Measurements from ENCODE around the gene ITM2A. TPM values are rescaled to one million over a fixed set of nuclear protein-coding genes. Genes with fewer than 3 reads are reported as not detected.

The ITM2A gene
- total RNA-seq, 2 donors from 2014 or later, result 24.8 to 40.8 TPM

DNA sequence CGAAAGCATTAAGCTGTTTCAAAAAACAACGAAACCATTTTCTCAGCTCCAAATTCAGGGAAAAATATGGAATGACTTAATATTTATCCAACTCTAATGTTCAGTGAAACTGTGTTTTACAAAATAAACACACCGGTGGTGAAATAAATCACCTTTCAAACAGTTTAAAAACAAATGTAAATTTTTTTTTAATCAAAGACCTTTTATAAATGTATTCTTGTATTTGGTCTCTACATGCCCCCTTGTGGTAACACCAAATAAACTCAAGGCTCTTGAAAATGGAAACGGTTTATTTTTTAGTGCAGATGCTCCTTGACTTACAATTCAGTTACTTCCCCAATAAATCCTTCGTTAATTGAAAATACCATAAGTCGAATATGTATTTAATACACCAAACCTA, 45.8 kb upstream of the ITM2A start:
- TF ChIP-seq, protein P1, sequence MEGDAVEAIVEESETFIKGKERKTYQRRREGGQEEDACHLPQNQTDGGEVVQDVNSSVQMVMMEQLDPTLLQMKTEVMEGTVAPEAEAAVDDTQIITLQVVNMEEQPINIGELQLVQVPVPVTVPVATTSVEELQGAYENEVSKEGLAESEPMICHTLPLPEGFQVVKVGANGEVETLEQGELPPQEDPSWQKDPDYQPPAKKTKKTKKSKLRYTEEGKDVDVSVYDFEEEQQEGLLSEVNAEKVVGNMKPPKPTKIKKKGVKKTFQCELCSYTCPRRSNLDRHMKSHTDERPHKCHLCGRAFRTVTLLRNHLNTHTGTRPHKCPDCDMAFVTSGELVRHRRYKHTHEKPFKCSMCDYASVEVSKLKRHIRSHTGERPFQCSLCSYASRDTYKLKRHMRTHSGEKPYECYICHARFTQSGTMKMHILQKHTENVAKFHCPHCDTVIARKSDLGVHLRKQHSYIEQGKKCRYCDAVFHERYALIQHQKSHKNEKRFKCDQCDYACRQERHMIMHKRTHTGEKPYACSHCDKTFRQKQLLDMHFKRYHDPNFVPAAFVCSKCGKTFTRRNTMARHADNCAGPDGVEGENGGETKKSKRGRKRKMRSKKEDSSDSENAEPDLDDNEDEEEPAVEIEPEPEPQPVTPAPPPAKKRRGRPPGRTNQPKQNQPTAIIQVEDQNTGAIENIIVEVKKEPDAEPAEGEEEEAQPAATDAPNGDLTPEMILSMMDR (conservative IDR thresholded peaks at IDR 0.05), result peak; percentile 74
- no peaks in the 10 kb centered on the region for H3K36me3 ChIP-seq (ENCODE audit: control insufficient read depth, insufficient read depth, low read length)
- no peaks in the 10 kb centered on the region for H3K27me3 Mint-ChIP-seq (ENCODE audit: insufficient read depth)
- no peak for DNase-seq
- H3K9me3 ChIP-seq (ENCODE audit: control insufficient read depth, low read length), result no peaks in the 10 kb centered on the region
- no peak overlapping the region for H3K27ac ChIP-seq (ENCODE audit: low read depth, low read length)
- no peaks in the 10 kb centered on the region for H3K27me3 ChIP-seq (ENCODE audit: control insufficient read depth, insufficient read depth, low read length, poor library complexity, severe bottlenecking)
- H3K9me3 Mint-ChIP-seq, result peaks cover 20% of the 10 kb centered on the region
- H3K4me3 ChIP-seq (ENCODE audit: low read length), result no peak overlapping the region
- H3K4me3 Mint-ChIP-seq, result no peak overlapping the region
- H3K36me3 Mint-ChIP-seq (ENCODE audit: low read depth), result no peaks in the 10 kb centered on the region
- H3K9ac ChIP-seq (ENCODE audit: extremely low read depth, low read length, poor library complexity, severe bottlenecking), result no peak overlapping the region
- no peak overlapping the region for H3K27ac Mint-ChIP-seq
- 50 to 51% methylated on average over 1 to 4 of the region's 6 CpGs for WGBS, 2 experiments (ENCODE audit: insufficient coverage in 1 of 2, insufficient read length in 1 of 2)
- H3K4me1 Mint-ChIP-seq, result no peaks in the 10 kb centered on the region
- H3K4me1 ChIP-seq (ENCODE audit: control insufficient read depth, insufficient read depth, low read length), result no peaks in the 10 kb centered on the region

DNA sequence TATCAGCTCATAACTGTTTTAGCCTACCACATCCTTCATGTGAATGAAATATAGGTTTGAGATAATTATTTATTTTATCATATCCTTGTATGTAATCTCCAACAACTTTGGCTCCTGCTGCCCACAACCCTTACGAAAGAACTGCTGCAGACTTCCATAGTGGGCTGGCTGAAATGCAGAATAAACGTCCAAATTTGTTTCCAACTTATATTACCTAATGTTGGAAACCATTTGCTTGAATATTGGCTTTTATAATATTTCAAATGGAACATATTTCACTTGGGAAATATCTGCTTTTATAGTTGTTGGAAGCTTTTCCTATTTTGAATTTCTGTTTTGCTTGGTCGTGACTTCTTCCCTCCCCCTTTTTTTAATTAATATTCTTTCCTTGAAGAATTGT, 45.0 kb upstream of the ITM2A start:
- no peak overlapping the region for H3K4me3 Mint-ChIP-seq
- Histone ChIP-seq H3K4me3 (ENCODE audit: low read length) (no peak overlapping the region), H3K4me1 (ENCODE audit: control insufficient read depth, insufficient read depth, low read length) (no peaks in the 10 kb centered on the region), H3K9ac (ENCODE audit: extremely low read depth, low read length, poor library complexity, severe bottlenecking) (no peak overlapping the region), H3K36me3 (ENCODE audit: control insufficient read depth, insufficient read depth, low read length) (no peaks in the 10 kb centered on the region), H3K27ac (ENCODE audit: low read depth, low read length) (no peak overlapping the region), H3K27me3 (ENCODE audit: control insufficient read depth, insufficient read depth, low read length, poor library complexity, severe bottlenecking) (no peaks in the 10 kb centered on the region), H3K9me3 (ENCODE audit: control insufficient read depth, low read length) (no peaks in the 10 kb centered on the region)
- no peaks in the 10 kb centered on the region for H3K36me3 Mint-ChIP-seq (ENCODE audit: low read depth)
- no peak for DNase-seq
- no peaks in the 10 kb centered on the region for H3K27me3 Mint-ChIP-seq (ENCODE audit: insufficient read depth)
- 74% methylated on average over 2 of the region's 3 CpGs; no CpG with 5 or more reads in 1 of the 2 experiments for WGBS, 2 experiments (ENCODE audit: insufficient coverage in 1 of 2, insufficient read length in 1 of 2)
- no peak overlapping the region for H3K27ac Mint-ChIP-seq
- H3K9me3 Mint-ChIP-seq, result peaks cover 24% of the 10 kb centered on the region
- TF ChIP-seq, protein P1 (conservative IDR thresholded peaks at IDR 0.05), result no peak
- H3K4me1 Mint-ChIP-seq, result no peaks in the 10 kb centered on the region

DNA sequence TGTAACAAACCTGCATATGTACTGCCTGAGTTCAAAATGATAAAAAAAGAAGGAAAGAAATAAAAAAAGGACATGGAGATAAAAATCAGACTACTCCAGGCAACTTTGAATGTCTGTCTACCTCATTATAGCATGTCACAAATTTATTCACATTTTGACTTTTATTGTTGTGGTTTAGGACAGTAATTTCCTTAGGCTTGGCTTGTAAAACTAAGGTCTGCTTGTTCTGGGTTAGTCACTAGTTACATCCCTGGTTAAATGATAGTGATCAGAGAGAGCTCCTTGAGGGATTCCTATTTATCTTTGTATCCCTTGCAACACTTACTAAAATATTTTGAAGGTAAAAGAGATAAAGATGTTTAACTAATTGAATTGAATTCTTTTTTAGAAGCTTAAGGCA, 42.5 kb upstream of the ITM2A start:
- Histone ChIP-seq H3K27me3 (ENCODE audit: control insufficient read depth, insufficient read depth, low read length, poor library complexity, severe bottlenecking) (no peaks in the 10 kb centered on the region), H3K4me3 (ENCODE audit: low read length) (no peak overlapping the region), H3K4me1 (ENCODE audit: control insufficient read depth, insufficient read depth, low read length) (no peaks in the 10 kb centered on the region), H3K36me3 (ENCODE audit: control insufficient read depth, insufficient read depth, low read length) (no peaks in the 10 kb centered on the region), H3K9me3 (ENCODE audit: control insufficient read depth, low read length) (no peaks in the 10 kb centered on the region), H3K27ac (ENCODE audit: low read depth, low read length) (no peak overlapping the region), H3K9ac (ENCODE audit: extremely low read depth, low read length, poor library complexity, severe bottlenecking) (no peak overlapping the region)
- H3K27me3 Mint-ChIP-seq (ENCODE audit: insufficient read depth), result no peaks in the 10 kb centered on the region
- TF ChIP-seq, protein P1 (conservative IDR thresholded peaks at IDR 0.05), result no peak
- peaks cover 1% of the 10 kb centered on the region for H3K36me3 Mint-ChIP-seq (ENCODE audit: low read depth)
- no peak overlapping the region for H3K27ac Mint-ChIP-seq
- no peak overlapping the region for H3K4me3 Mint-ChIP-seq
- peaks cover 38% of the 10 kb centered on the region for H3K9me3 Mint-ChIP-seq
- no peak for DNase-seq
- no peaks in the 10 kb centered on the region for H3K4me1 Mint-ChIP-seq

Data from endodermal cell (in vitro differentiated cells).